Measurements from ENCODE around the gene ARRDC5. TPM values are rescaled to one million over a fixed set of nuclear protein-coding genes. Genes with fewer than 3 reads are reported as not detected.

Gene ARRDC5
- total and polyA plus RNA-seq, 2 of the 13 experiments (the other 11 are each of a cell fraction or from before 2014, with no cell fraction given): not detected

DNA sequence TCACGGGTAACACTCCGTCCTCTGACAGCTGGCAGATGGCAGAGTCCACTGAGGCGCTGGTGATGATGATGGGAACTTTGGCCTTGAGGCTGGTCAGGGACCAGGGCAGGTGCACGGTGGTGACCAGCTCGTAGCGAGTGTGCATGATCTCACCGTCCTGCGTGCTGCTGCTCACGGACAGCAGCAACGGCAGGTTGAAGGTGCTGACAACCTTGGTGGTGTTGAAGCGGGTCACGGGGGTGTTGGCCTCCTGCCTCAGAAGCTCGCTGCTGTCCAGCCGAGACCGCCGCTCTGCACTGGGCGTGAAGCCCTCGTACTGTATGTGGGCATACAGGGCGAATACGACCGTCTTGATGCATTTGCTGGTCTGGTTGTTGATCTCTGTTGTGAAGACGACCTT lies 11.6 kb downstream of the ARRDC5 start (continued):
- no peak for TF ChIP-seq ATF7 (IDR thresholded peaks at IDR 0.05)
- TF ChIP-seq ATF7 (CRISPR knock-in tag; IDR thresholded peaks at IDR 0.05): no peak
- TF ChIP-seq, protein P1, sequence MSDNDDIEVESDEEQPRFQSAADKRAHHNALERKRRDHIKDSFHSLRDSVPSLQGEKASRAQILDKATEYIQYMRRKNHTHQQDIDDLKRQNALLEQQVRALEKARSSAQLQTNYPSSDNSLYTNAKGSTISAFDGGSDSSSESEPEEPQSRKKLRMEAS (IDR thresholded peaks at IDR 0.05): peak; percentile 22; the same call in 1 of the 2 replicates
- TF ChIP-seq, protein P2, sequence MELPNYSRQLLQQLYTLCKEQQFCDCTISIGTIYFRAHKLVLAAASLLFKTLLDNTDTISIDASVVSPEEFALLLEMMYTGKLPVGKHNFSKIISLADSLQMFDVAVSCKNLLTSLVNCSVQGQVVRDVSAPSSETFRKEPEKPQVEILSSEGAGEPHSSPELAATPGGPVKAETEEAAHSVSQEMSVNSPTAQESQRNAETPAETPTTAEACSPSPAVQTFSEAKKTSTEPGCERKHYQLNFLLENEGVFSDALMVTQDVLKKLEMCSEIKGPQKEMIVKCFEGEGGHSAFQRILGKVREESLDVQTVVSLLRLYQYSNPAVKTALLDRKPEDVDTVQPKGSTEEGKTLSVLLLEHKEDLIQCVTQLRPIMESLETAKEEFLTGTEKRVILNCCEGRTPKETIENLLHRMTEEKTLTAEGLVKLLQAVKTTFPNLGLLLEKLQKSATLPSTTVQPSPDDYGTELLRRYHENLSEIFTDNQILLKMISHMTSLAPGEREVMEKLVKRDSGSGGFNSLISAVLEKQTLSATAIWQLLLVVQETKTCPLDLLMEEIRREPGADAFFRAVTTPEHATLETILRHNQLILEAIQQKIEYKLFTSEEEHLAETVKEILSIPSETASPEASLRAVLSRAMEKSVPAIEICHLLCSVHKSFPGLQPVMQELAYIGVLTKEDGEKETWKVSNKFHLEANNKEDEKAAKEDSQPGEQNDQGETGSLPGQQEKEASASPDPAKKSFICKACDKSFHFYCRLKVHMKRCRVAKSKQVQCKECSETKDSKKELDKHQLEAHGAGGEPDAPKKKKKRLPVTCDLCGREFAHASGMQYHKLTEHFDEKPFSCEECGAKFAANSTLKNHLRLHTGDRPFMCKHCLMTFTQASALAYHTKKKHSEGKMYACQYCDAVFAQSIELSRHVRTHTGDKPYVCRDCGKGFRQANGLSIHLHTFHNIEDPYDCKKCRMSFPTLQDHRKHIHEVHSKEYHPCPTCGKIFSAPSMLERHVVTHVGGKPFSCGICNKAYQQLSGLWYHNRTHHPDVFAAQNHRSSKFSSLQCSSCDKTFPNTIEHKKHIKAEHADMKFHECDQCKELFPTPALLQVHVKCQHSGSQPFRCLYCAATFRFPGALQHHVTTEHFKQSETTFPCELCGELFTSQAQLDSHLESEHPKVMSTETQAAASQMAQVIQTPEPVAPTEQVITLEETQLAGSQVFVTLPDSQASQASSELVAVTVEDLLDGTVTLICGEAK (IDR thresholded peaks at IDR 0.05): no peak
- TF ChIP-seq, protein P2 (CRISPR knock-in tag; IDR thresholded peaks at IDR 0.05): peak; percentile 64; the same call in 1 of the 2 replicates
- TF ChIP-seq, protein P3, sequence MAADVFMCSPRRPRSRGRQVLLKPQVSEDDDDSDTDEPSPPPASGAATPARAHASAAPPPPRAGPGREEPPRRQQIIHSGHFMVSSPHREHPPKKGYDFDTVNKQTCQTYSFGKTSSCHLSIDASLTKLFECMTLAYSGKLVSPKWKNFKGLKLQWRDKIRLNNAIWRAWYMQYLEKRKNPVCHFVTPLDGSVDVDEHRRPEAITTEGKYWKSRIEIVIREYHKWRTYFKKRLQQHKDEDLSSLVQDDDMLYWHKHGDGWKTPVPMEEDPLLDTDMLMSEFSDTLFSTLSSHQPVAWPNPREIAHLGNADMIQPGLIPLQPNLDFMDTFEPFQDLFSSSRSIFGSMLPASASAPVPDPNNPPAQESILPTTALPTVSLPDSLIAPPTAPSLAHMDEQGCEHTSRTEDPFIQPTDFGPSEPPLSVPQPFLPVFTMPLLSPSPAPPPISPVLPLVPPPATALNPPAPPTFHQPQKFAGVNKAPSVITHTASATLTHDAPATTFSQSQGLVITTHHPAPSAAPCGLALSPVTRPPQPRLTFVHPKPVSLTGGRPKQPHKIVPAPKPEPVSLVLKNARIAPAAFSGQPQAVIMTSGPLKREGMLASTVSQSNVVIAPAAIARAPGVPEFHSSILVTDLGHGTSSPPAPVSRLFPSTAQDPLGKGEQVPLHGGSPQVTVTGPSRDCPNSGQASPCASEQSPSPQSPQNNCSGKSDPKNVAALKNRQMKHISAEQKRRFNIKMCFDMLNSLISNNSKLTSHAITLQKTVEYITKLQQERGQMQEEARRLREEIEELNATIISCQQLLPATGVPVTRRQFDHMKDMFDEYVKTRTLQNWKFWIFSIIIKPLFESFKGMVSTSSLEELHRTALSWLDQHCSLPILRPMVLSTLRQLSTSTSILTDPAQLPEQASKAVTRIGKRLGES (CRISPR knock-in tag; IDR thresholded peaks at IDR 0.05; ENCODE audit: borderline replicate concordance): no peak
- no peak for TF ChIP-seq ZNF746 (CRISPR knock-in tag; IDR thresholded peaks at IDR 0.05)
- TF ChIP-seq NBN (conservative IDR thresholded peaks at IDR 0.05): no peak
- TF ChIP-seq NFE2 (CRISPR knock-in tag; IDR thresholded peaks at IDR 0.05): no peak
- TF ChIP-seq, protein P4, sequence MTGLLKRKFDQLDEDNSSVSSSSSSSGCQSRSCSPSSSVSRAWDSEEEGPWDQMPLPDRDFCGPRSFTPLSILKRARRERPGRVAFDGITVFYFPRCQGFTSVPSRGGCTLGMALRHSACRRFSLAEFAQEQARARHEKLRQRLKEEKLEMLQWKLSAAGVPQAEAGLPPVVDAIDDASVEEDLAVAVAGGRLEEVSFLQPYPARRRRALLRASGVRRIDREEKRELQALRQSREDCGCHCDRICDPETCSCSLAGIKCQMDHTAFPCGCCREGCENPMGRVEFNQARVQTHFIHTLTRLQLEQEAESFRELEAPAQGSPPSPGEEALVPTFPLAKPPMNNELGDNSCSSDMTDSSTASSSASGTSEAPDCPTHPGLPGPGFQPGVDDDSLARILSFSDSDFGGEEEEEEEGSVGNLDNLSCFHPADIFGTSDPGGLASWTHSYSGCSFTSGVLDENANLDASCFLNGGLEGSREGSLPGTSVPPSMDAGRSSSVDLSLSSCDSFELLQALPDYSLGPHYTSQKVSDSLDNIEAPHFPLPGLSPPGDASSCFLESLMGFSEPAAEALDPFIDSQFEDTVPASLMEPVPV (CRISPR knock-in tag; IDR thresholded peaks at IDR 0.05): no peak
- TF ChIP-seq SOX6 (IDR thresholded peaks at IDR 0.05): no peak
- no peak for TF ChIP-seq SOX6 (CRISPR knock-in tag; IDR thresholded peaks at IDR 0.05)
- TF ChIP-seq TMF1 (CRISPR knock-in tag; IDR thresholded peaks at IDR 0.05; ENCODE audit: low read depth): no peak
- no peak for TF ChIP-seq NCOR1 (IDR thresholded peaks at IDR 0.05; ENCODE audit: borderline replicate concordance, low read length)
